Measurements from ENCODE around the gene H3-3A.
"Not testable (repeated sequence)": the region's sequence is repeated elsewhere in the genome, so short reads cannot be mapped to it uniquely, and the experiment has no call there.

H3-3A gene

GRCh38 chr1:226086776-226087175, 24.3 kb downstream of the H3-3A start:
- Mint-ChIP-seq H3K36me3 (ENCODE audit: low read depth) (no peaks in the 10 kb centered on the region), H3K9me3 (no peaks in the 10 kb centered on the region), H3K27ac (no peak overlapping the region), H3K4me1 (ENCODE audit: low read depth) (peaks cover 12% of the 10 kb centered on the region), H3K27me3 (no peaks in the 10 kb centered on the region), H3K4me3 (no peak overlapping the region)
- DNase-seq: no peak

- Mint-ChIP-seq H3K36me3 (ENCODE audit: low read depth) (no peaks in the 10 kb centered on the region), H3K27ac (no peak overlapping the region), H3K4me1 (ENCODE audit: low read depth) (no peaks in the 10 kb centered on the region), H3K9me3 (no peaks in the 10 kb centered on the region), H3K4me3 (no peak overlapping the region), H3K27me3 (peaks cover 4% of the 10 kb centered on the region)
- DNase-seq: no peak
Measured at GRCh38 chr1:226091461-226091860, 28.9 kb downstream of the H3-3A start.

GRCh38 chr1:226092048-226092820, 29.7 kb downstream of the H3-3A start:
- peak; percentile 2 for DNase-seq
- H3K9me3 Mint-ChIP-seq; H3K4me3 Mint-ChIP-seq; H3K27me3 Mint-ChIP-seq; H3K27ac Mint-ChIP-seq; H3K36me3 Mint-ChIP-seq (ENCODE audit: low read depth); H3K4me1 Mint-ChIP-seq (ENCODE audit: low read depth): not testable (repeated sequence)

GRCh38 chr1:226092965-226093364, 30.4 kb downstream of the H3-3A start:
- Mint-ChIP-seq H3K4me3 (no peak overlapping the region), H3K9me3 (no peaks in the 10 kb centered on the region), H3K4me1 (ENCODE audit: low read depth) (no peaks in the 10 kb centered on the region), H3K27ac (no peak overlapping the region), H3K36me3 (ENCODE audit: low read depth) (no peaks in the 10 kb centered on the region), H3K27me3 (peaks cover 4% of the 10 kb centered on the region)
- DNase-seq: no peak

GRCh38 chr1:226093621-226094020, 31.1 kb downstream of the H3-3A start:
- peak; percentile 9 for DNase-seq
- Mint-ChIP-seq H3K27ac (no peak overlapping the region), H3K27me3 (peaks cover 5% of the 10 kb centered on the region), H3K4me3 (no peak overlapping the region), H3K4me1 (ENCODE audit: low read depth) (no peaks in the 10 kb centered on the region), H3K9me3 (no peaks in the 10 kb centered on the region), H3K36me3 (ENCODE audit: low read depth) (no peaks in the 10 kb centered on the region)

- no peaks in the 10 kb centered on the region for H3K36me3 Mint-ChIP-seq (ENCODE audit: low read depth)
- H3K9me3 Mint-ChIP-seq: no peaks in the 10 kb centered on the region
- no peak overlapping the region for H3K27ac Mint-ChIP-seq
- no peak for DNase-seq
- H3K4me3 Mint-ChIP-seq: no peak overlapping the region
- H3K4me1 Mint-ChIP-seq (ENCODE audit: low read depth): peaks cover 3% of the 10 kb centered on the region
- peaks cover 7% of the 10 kb centered on the region for H3K27me3 Mint-ChIP-seq
Measured at GRCh38 chr1:226094451-226094850, 31.9 kb downstream of the H3-3A start.

GRCh38 chr1:226095286-226095685, 32.8 kb downstream of the H3-3A start:
- Mint-ChIP-seq H3K27me3 (peaks cover 10% of the 10 kb centered on the region), H3K4me3 (no peak overlapping the region), H3K27ac (no peak overlapping the region), H3K9me3 (no peaks in the 10 kb centered on the region), H3K36me3 (ENCODE audit: low read depth) (no peaks in the 10 kb centered on the region), H3K4me1 (ENCODE audit: low read depth) (peaks cover 11% of the 10 kb centered on the region)
- DNase-seq: peak; percentile 15

- Mint-ChIP-seq H3K27ac (no peak overlapping the region), H3K4me3 (no peak overlapping the region)
- DNase-seq: no peak
Measured at GRCh38 chr1:226097866-226098625, 35.5 kb downstream of the H3-3A start.

GRCh38 chr1:226098870-226099835, 36.6 kb downstream of the H3-3A start:
- no peaks in the 10 kb centered on the region for H3K36me3 Mint-ChIP-seq (ENCODE audit: low read depth)
- peaks cover 20% of the 10 kb centered on the region for H3K4me1 Mint-ChIP-seq (ENCODE audit: low read depth)
- DNase-seq: no peak
- H3K9me3 Mint-ChIP-seq: no peaks in the 10 kb centered on the region
- no peak overlapping the region for H3K27ac Mint-ChIP-seq
- peaks cover 10% of the 10 kb centered on the region for H3K27me3 Mint-ChIP-seq
- peak overlapping the region; percentile 76 for H3K4me3 Mint-ChIP-seq

More at GRCh38 chr1:226097866-226098625, 35.5 kb downstream of the H3-3A start:
- Mint-ChIP-seq H3K36me3 (ENCODE audit: low read depth) (no peaks in the 10 kb centered on the region), H3K9me3 (no peaks in the 10 kb centered on the region), H3K27me3 (peaks cover 10% of the 10 kb centered on the region), H3K4me1 (ENCODE audit: low read depth) (peaks cover 20% of the 10 kb centered on the region)

- Mint-ChIP-seq H3K36me3 (ENCODE audit: low read depth) (no peaks in the 10 kb centered on the region), H3K9me3 (no peaks in the 10 kb centered on the region), H3K27ac (peak overlapping the region; percentile 65), H3K27me3 (peaks cover 6% of the 10 kb centered on the region), H3K4me3 (peak overlapping the region; percentile 76), H3K4me1 (ENCODE audit: low read depth) (peaks cover 20% of the 10 kb centered on the region)
- DNase-seq: peak; percentile 56
Measured at GRCh38 chr1:226100436-226101391, 38.2 kb downstream of the H3-3A start.

- no peak overlapping the region for H3K27ac Mint-ChIP-seq
- H3K4me1 Mint-ChIP-seq (ENCODE audit: low read depth): peaks cover 21% of the 10 kb centered on the region
- DNase-seq: no peak
- H3K27me3 Mint-ChIP-seq: peaks cover 3% of the 10 kb centered on the region
- no peaks in the 10 kb centered on the region for H3K36me3 Mint-ChIP-seq (ENCODE audit: low read depth)
- no peaks in the 10 kb centered on the region for H3K9me3 Mint-ChIP-seq
- H3K4me3 Mint-ChIP-seq: no peak overlapping the region
Measured at GRCh38 chr1:226104671-226105121, 42.2 kb downstream of the H3-3A start.

GRCh38 chr1:226107471-226108460, 45.2 kb downstream of the H3-3A start:
- Mint-ChIP-seq H3K4me3 (no peak overlapping the region), H3K27me3 (no peaks in the 10 kb centered on the region), H3K4me1 (ENCODE audit: low read depth) (peaks cover 17% of the 10 kb centered on the region), H3K9me3 (no peaks in the 10 kb centered on the region), H3K36me3 (ENCODE audit: low read depth) (no peaks in the 10 kb centered on the region), H3K27ac (no peak overlapping the region)
- DNase-seq: no peak

Data from activated T-cell treated with anti-CD3 and anti-CD28 coated beads, Interleukin-2, amount 50 U/mL, for 24 hours (primary cell).